Chondrocyte (in vitro differentiated cells): ENCODE measurements around the gene TNFAIP3. TPM values are rescaled to one million over a fixed set of nuclear protein-coding genes. Genes with fewer than 3 reads are reported as not detected.
A peak's percentile ranks its signal among the peaks of the same experiment; 100 is the strongest.

Source experiments
- DNase-seq: peaks from one replicate; pipeline ENCODE4 v3.0.0; 2021; ENCODE audit warnings: mixed read lengths, low spot score
- H3K27ac Mint-ChIP-seq: one replicate; pipeline ENCODE4 v1.8.0; 2021; ENCODE audit warnings: mild to moderate bottlenecking, moderate library complexity, mixed read lengths; ENCODE audit not compliant: unreplicated experiment
- H3K27me3 Mint-ChIP-seq: 2 replicates; pipeline ENCODE4 v1.8.0; 2021; ENCODE audit warnings: low read depth, mixed read lengths
- H3K36me3 Mint-ChIP-seq: 2 replicates; pipeline ENCODE4 v1.8.0; 2021; ENCODE audit warnings: low read depth, mixed read lengths
- H3K4me1 Mint-ChIP-seq: 2 replicates; pipeline ENCODE4 v1.8.0; 2021; ENCODE audit warnings: low read depth, mild to moderate bottlenecking, mixed read lengths
- H3K4me3 Mint-ChIP-seq: one replicate; pipeline ENCODE4 v1.8.0; 2021; ENCODE audit warnings: mild to moderate bottlenecking, moderate library complexity, mixed read lengths; ENCODE audit not compliant: unreplicated experiment
- H3K9me3 Mint-ChIP-seq: 2 replicates; pipeline ENCODE4 v1.8.0; 2021; ENCODE audit warnings: low read depth, mixed read lengths
- total RNA-seq: library from RNA; stranded (reverse); gene quantifications from 3 replicates; pipeline ENCODE4 v1.2.1, GENCODE V29; 2021
- TF ChIP-seq, protein P1 (sequence below): fragments of 200-600 bp; sonication (generic); IDR thresholded peaks from 2 replicates; pipeline ENCODE4 v1.5.0; 2021; ENCODE audit warnings: antibody characterized with exemption, mild to moderate bottlenecking, moderate library complexity

The TNFAIP3 gene
- total RNA-seq, 1 donor from 2014 or later = 7.2 TPM

DNA sequence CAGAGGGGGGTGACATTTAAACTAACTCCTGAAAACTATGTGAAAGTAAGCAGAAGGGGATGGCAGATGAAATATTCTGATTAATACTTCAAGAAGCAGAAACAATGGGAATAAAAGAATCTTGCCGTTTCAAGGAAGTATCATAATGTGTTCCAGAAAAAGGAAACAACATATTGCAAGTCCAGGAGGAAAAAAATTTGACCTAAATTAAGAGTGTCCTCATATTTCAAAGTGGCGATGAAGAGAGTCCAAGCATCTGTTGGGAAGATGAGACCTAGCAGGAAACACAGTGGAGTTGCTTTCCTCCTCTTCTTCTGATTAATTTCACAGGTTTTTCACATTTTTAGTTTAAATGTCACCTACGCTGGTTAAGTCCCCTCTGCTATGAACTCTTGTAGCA lies 45.6 kb upstream of the TNFAIP3 start:
- TF ChIP-seq, protein P1, sequence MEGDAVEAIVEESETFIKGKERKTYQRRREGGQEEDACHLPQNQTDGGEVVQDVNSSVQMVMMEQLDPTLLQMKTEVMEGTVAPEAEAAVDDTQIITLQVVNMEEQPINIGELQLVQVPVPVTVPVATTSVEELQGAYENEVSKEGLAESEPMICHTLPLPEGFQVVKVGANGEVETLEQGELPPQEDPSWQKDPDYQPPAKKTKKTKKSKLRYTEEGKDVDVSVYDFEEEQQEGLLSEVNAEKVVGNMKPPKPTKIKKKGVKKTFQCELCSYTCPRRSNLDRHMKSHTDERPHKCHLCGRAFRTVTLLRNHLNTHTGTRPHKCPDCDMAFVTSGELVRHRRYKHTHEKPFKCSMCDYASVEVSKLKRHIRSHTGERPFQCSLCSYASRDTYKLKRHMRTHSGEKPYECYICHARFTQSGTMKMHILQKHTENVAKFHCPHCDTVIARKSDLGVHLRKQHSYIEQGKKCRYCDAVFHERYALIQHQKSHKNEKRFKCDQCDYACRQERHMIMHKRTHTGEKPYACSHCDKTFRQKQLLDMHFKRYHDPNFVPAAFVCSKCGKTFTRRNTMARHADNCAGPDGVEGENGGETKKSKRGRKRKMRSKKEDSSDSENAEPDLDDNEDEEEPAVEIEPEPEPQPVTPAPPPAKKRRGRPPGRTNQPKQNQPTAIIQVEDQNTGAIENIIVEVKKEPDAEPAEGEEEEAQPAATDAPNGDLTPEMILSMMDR = no peak
- no peaks in the 10 kb centered on the region for H3K9me3 Mint-ChIP-seq
- no peak overlapping the region for H3K4me3 Mint-ChIP-seq
- H3K4me1 Mint-ChIP-seq = peaks cover 22% of the 10 kb centered on the region
- DNase-seq = no peak
- no peak overlapping the region for H3K27ac Mint-ChIP-seq
- H3K27me3 Mint-ChIP-seq = no peaks in the 10 kb centered on the region
- no peaks in the 10 kb centered on the region for H3K36me3 Mint-ChIP-seq

DNA sequence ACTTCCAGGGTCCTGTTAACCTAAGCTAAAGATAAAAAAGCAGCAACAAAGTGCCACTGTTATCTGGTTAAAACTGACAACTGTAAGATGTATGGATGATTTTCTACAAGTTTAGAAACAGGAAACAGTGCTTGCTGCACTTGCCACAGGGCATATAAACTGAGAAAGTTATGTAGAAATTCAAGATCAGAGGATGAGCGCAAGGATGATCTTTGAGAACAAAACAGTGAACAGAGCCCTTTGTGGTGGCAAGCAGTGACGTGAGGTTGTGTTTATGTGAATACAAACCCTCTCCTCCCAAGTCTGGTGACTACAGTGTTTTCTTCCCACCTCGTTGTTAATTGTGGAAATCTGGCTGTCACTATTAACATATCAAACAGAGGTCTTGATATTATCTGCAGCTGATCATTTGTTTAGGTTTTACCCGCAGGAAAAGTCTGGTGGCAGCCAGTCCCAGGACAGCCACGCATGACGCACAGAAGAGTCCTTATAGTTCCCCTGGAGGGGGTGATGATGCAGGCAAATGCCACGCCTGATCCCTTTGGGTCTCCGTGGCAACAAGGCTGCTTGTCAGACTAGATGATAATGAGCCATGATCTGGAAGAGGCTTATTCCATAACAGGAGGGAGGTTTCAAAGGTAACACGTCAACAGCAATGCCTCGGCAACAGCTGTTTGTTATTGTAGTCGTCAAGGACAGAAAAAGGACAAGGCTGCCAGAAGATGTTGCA lies 43.1 kb upstream of the TNFAIP3 start:
- peaks cover 22% of the 10 kb centered on the region for H3K4me1 Mint-ChIP-seq
- H3K4me3 Mint-ChIP-seq = no peak overlapping the region
- TF ChIP-seq, protein P1 = no peak
- DNase-seq = no peak
- H3K9me3 Mint-ChIP-seq = no peaks in the 10 kb centered on the region
- H3K27me3 Mint-ChIP-seq = no peaks in the 10 kb centered on the region
- peak overlapping the region; percentile 55 for H3K27ac Mint-ChIP-seq
- no peaks in the 10 kb centered on the region for H3K36me3 Mint-ChIP-seq

GRCh38 chr6:137824556-137824879 lies 42.5 kb upstream of the TNFAIP3 start:
- TF ChIP-seq, protein P1 = no peak
- Mint-ChIP-seq H3K9me3 (no peaks in the 10 kb centered on the region), H3K36me3 (no peaks in the 10 kb centered on the region), H3K27ac (no peak overlapping the region), H3K4me3 (no peak overlapping the region), H3K27me3 (no peaks in the 10 kb centered on the region), H3K4me1 (peaks cover 22% of the 10 kb centered on the region)
- no peak for DNase-seq

- Mint-ChIP-seq H3K27ac (no peak overlapping the region), H3K9me3 (no peaks in the 10 kb centered on the region), H3K4me3 (no peak overlapping the region), H3K36me3 (no peaks in the 10 kb centered on the region), H3K4me1 (peaks cover 22% of the 10 kb centered on the region), H3K27me3 (no peaks in the 10 kb centered on the region)
- TF ChIP-seq, protein P1 = no peak
- no peak for DNase-seq
Observed at GRCh38 chr6:137824896-137825295, 42.2 kb upstream of the TNFAIP3 start.

GRCh38 chr6:137827411-137827940 lies 39.6 kb upstream of the TNFAIP3 start:
- Mint-ChIP-seq H3K4me1 (peaks cover 17% of the 10 kb centered on the region), H3K36me3 (no peaks in the 10 kb centered on the region), H3K27me3 (no peaks in the 10 kb centered on the region), H3K4me3 (no peak overlapping the region), H3K9me3 (no peaks in the 10 kb centered on the region), H3K27ac (no peak overlapping the region)
- TF ChIP-seq, protein P1 = no peak
- DNase-seq = no peak
